ENCODE measurements around the gene AMHR2.

The AMHR2 gene

GRCh38 chr12:53456654-53457366 is 33.2 kb downstream of the AMHR2 start:
- Histone ChIP-seq H3K4me3 (ENCODE audit: insufficient read depth in 1 of 2, low read depth in 1 of 2, low read length in 2 of 2) (no peak overlapping the region), H3K36me3 (ENCODE audit: control insufficient read depth in 1 of 2, insufficient read depth in 2 of 2, low read depth in 1 of 2, low read length in 2 of 2) (peaks cover 48 to 83% of the 10 kb centered on the region in 2 experiments), H3K4me1 (ENCODE audit: control insufficient read depth, insufficient read depth, low read depth, low read length) (peaks cover 6% of the 10 kb centered on the region), H3K18ac (ENCODE audit: low read depth in 1 of 2, low read length in 2 of 2) (no peak overlapping the region), H2BK12ac (ENCODE audit: low read length in 2 of 2) (no peak overlapping the region), H2BK120ac (ENCODE audit: low read depth, low read length) (no peak overlapping the region), H4K91ac (ENCODE audit: low read length) (no peak overlapping the region), H2BK15ac (ENCODE audit: low read depth, poor library complexity, severe bottlenecking) (no peak overlapping the region), H3K27ac (ENCODE audit: low read length, poor library complexity, severe bottlenecking) (no peak overlapping the region), H3K4ac (ENCODE audit: low read depth in 1 of 2, low read length in 2 of 2) (no peak overlapping the region), H3K27me3 (ENCODE audit: control insufficient read depth in 1 of 2, insufficient read depth in 1 of 2, low read length in 2 of 2) (no peaks in the 10 kb centered on the region), H3K4me2 (ENCODE audit: low read length, poor library complexity, severe bottlenecking) (no peak overlapping the region), H3K14ac (ENCODE audit: low read length in 2 of 2) (no peak overlapping the region), H4K8ac (ENCODE audit: low read length) (no peak overlapping the region), H2AFZ (ENCODE audit: low read depth, low read length) (no peak overlapping the region), H2BK5ac (ENCODE audit: low read depth, low read length, poor library complexity, severe bottlenecking) (no peak overlapping the region), H3K23ac (ENCODE audit: low read length in 2 of 2) (no peak overlapping the region), H3K9ac (ENCODE audit: low read length) (peak overlapping the region; percentile 8), H3K79me1 (replicated peaks; ENCODE audit: low read length, poor library complexity, severe bottlenecking) (no peaks in the 10 kb centered on the region), H2AK5ac (ENCODE audit: low read length, severe bottlenecking) (no peak overlapping the region), H3K9me3 (ENCODE audit: control insufficient read depth, low read length) (no peaks in the 10 kb centered on the region)
- WGBS: 81% methylated on average over 5 of the region's 6 CpGs
- DNase-seq: no peak

- Histone ChIP-seq H3K9me3 (ENCODE audit: control insufficient read depth, low read length) (no peaks in the 10 kb centered on the region), H2AK5ac (ENCODE audit: low read length, severe bottlenecking) (no peak overlapping the region), H4K91ac (ENCODE audit: low read length) (no peak overlapping the region), H3K36me3 (ENCODE audit: control insufficient read depth in 1 of 2, insufficient read depth in 2 of 2, low read depth in 1 of 2, low read length in 2 of 2) (peaks cover 56 to 100% of the 10 kb centered on the region in 2 experiments), H3K18ac (ENCODE audit: low read depth in 1 of 2, low read length in 2 of 2) (no peak overlapping the region), H2BK15ac (ENCODE audit: low read depth, poor library complexity, severe bottlenecking) (no peak overlapping the region), H3K4me1 (ENCODE audit: control insufficient read depth, insufficient read depth, low read depth, low read length) (peaks cover 6% of the 10 kb centered on the region), H3K14ac (ENCODE audit: low read length in 2 of 2) (no peak overlapping the region), H2BK5ac (ENCODE audit: low read depth, low read length, poor library complexity, severe bottlenecking) (no peak overlapping the region), H4K8ac (ENCODE audit: low read length) (no peak overlapping the region), H3K27me3 (ENCODE audit: control insufficient read depth in 1 of 2, insufficient read depth in 1 of 2, low read length in 2 of 2) (no peaks in the 10 kb centered on the region), H3K79me1 (replicated peaks; ENCODE audit: low read length, poor library complexity, severe bottlenecking) (peaks cover 2% of the 10 kb centered on the region), H2BK12ac (ENCODE audit: low read length in 2 of 2) (no peak overlapping the region), H3K4ac (ENCODE audit: low read depth in 1 of 2, low read length in 2 of 2) (no peak overlapping the region), H2BK120ac (ENCODE audit: low read depth, low read length) (no peak overlapping the region), H3K4me2 (ENCODE audit: low read length, poor library complexity, severe bottlenecking) (no peak overlapping the region), H3K4me3 (ENCODE audit: insufficient read depth in 1 of 2, low read depth in 1 of 2, low read length in 2 of 2) (no peak overlapping the region), H3K27ac (ENCODE audit: low read length, poor library complexity, severe bottlenecking) (no peak overlapping the region), H2AFZ (ENCODE audit: low read depth, low read length) (no peak overlapping the region), H3K9ac (ENCODE audit: low read length) (peak overlapping the region; percentile 53), H3K23ac (ENCODE audit: low read length in 2 of 2) (no peak overlapping the region)
- no peak for DNase-seq
- 94% methylated on average over 3 of the region's 4 CpGs for WGBS
Measured at GRCh38 chr12:53459097-53459496, 35.4 kb downstream of the AMHR2 start.

DNA sequence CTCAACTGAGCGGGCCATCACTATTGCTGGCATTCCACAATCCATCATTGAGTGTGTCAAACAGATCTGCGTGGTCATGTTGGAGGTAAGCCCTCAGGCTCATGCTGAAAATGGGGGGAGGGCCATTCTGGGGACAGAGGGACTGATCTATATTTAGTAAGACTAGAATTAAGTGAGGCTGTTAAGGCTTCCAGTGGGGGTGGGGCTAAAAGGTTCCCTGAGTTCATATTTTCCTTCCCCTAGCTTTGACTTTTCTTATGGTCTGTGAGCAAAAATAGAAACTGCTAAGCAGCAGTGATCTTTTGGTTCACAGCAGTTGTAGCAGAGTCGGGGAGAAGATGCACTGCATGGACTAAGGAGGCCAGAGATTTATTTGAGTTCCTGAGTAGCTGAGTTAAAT is 37.4 kb downstream of the AMHR2 start:
- Histone ChIP-seq H3K4ac (ENCODE audit: low read depth in 1 of 2, low read length in 2 of 2) (no peak overlapping the region), H3K18ac (ENCODE audit: low read depth in 1 of 2, low read length in 2 of 2) (no peak overlapping the region), H4K91ac (ENCODE audit: low read length) (no peak overlapping the region), H2AFZ (ENCODE audit: low read depth, low read length) (no peak overlapping the region), H3K23ac (ENCODE audit: low read length in 2 of 2) (no peak overlapping the region), H3K36me3 (ENCODE audit: control insufficient read depth in 1 of 2, insufficient read depth in 2 of 2, low read depth in 1 of 2, low read length in 2 of 2) (peaks cover 58 to 99% of the 10 kb centered on the region in 2 experiments), H2BK120ac (ENCODE audit: low read depth, low read length) (no peak overlapping the region), H3K4me3 (ENCODE audit: insufficient read depth in 1 of 2, low read depth in 1 of 2, low read length in 2 of 2) (no peak overlapping the region), H2BK12ac (ENCODE audit: low read length in 2 of 2) (no peak overlapping the region), H3K27ac (ENCODE audit: low read length, poor library complexity, severe bottlenecking) (no peak overlapping the region), H3K27me3 (ENCODE audit: control insufficient read depth in 1 of 2, insufficient read depth in 1 of 2, low read length in 2 of 2) (no peaks in the 10 kb centered on the region), H4K8ac (ENCODE audit: low read length) (no peak overlapping the region), H2AK5ac (ENCODE audit: low read length, severe bottlenecking) (no peak overlapping the region), H2BK15ac (ENCODE audit: low read depth, poor library complexity, severe bottlenecking) (no peak overlapping the region), H3K4me1 (ENCODE audit: control insufficient read depth, insufficient read depth, low read depth, low read length) (peaks cover 5% of the 10 kb centered on the region), H3K79me1 (replicated peaks; ENCODE audit: low read length, poor library complexity, severe bottlenecking) (peaks cover 2% of the 10 kb centered on the region), H3K14ac (ENCODE audit: low read length in 2 of 2) (no peak overlapping the region), H3K4me2 (ENCODE audit: low read length, poor library complexity, severe bottlenecking) (no peak overlapping the region), H3K9ac (ENCODE audit: low read length) (peak overlapping the region; percentile 54), H2BK5ac (ENCODE audit: low read depth, low read length, poor library complexity, severe bottlenecking) (no peak overlapping the region), H3K9me3 (ENCODE audit: control insufficient read depth, low read length) (no peaks in the 10 kb centered on the region)
- 90% methylated on average over 3 of the region's 3 CpGs for WGBS
- no peak for DNase-seq

DNA sequence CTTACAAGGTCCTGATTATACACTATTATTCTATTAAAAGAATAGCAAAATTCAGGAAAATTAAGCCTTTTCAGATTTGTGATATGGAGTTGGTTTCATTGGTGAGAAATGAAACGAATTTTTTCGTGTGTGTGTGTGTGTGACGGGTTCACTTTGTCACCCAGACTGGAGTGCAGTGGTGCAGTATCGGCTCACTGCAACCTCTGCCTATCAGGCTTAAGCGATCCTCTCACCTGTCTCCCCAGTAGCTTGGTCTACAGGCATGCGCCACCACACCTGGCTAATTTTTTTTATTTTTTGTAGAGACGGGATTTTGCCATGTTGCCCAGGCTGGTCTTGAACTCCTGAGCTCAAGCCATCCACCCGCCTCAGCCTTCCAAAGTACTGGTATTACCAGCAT is 37.9 kb downstream of the AMHR2 start:
- no peak overlapping the region for H2AFZ ChIP-seq (ENCODE audit: low read depth, low read length)
- H2BK15ac ChIP-seq (ENCODE audit: low read depth, poor library complexity, severe bottlenecking): no peak overlapping the region
- no peak overlapping the region for H4K8ac ChIP-seq (ENCODE audit: low read length)
- no peak overlapping the region for H2BK12ac ChIP-seq (ENCODE audit: low read length in 2 of 2)
- H3K4me3 ChIP-seq (ENCODE audit: insufficient read depth in 1 of 2, low read depth in 1 of 2, low read length in 2 of 2): no peak overlapping the region
- peaks cover 2% of the 10 kb centered on the region for H3K79me1 ChIP-seq (replicated peaks; ENCODE audit: low read length, poor library complexity, severe bottlenecking)
- H3K36me3 ChIP-seq (ENCODE audit: control insufficient read depth in 1 of 2, insufficient read depth in 2 of 2, low read depth in 1 of 2, low read length in 2 of 2): peaks cover 57 to 99% of the 10 kb centered on the region in 2 experiments
- WGBS: 98% methylated on average over 7 of the region's 8 CpGs
- no peaks in the 10 kb centered on the region for H3K27me3 ChIP-seq (ENCODE audit: control insufficient read depth in 1 of 2, insufficient read depth in 1 of 2, low read length in 2 of 2)
- peak overlapping the region; percentile 54 for H3K9ac ChIP-seq (ENCODE audit: low read length)
- H2BK120ac ChIP-seq (ENCODE audit: low read depth, low read length): no peak overlapping the region
- H3K9me3 ChIP-seq (ENCODE audit: control insufficient read depth, low read length): no peaks in the 10 kb centered on the region
- H4K91ac ChIP-seq (ENCODE audit: low read length): no peak overlapping the region
- H2BK5ac ChIP-seq (ENCODE audit: low read depth, low read length, poor library complexity, severe bottlenecking): no peak overlapping the region
- no peak overlapping the region for H3K4me2 ChIP-seq (ENCODE audit: low read length, poor library complexity, severe bottlenecking)
- no peak overlapping the region for H3K4ac ChIP-seq (ENCODE audit: low read depth in 1 of 2, low read length in 2 of 2)
- H3K27ac ChIP-seq (ENCODE audit: low read length, poor library complexity, severe bottlenecking): no peak overlapping the region
- no peak overlapping the region for H2AK5ac ChIP-seq (ENCODE audit: low read length, severe bottlenecking)
- H3K18ac ChIP-seq (ENCODE audit: low read depth in 1 of 2, low read length in 2 of 2): no peak overlapping the region
- H3K4me1 ChIP-seq (ENCODE audit: control insufficient read depth, insufficient read depth, low read depth, low read length): peaks cover 5% of the 10 kb centered on the region
- DNase-seq: no peak
- no peak overlapping the region for H3K14ac ChIP-seq (ENCODE audit: low read length in 2 of 2)
- no peak overlapping the region for H3K23ac ChIP-seq (ENCODE audit: low read length in 2 of 2)
